HepG2 (cell line): Measurements from ENCODE around the gene RNU1-1.
"Not testable (repeated sequence)": the region's sequence is repeated elsewhere in the genome, so short reads cannot be mapped to it uniquely, and the experiment has no call there.

Experiments used
- CTCF ChIP-seq: sonication (generic); formaldehyde crosslinking; IDR thresholded peaks from 2 replicates; pipeline ENCODE4 v1.5.0; 2020; ENCODE audit warnings: mild to moderate bottlenecking, missing genetic modification reagents, moderate library complexity
- EZH2 ChIP-seq: conservative IDR thresholded peaks from 2 replicates; pipeline ENCODE4 v1.6.1; 2012; ENCODE audit warnings: mild to moderate bottlenecking, low read depth, low read length, moderate library complexity
- KMT2B ChIP-seq: IDR thresholded peaks from 2 replicates; pipeline ENCODE4 v1.6.1; 2016; ENCODE audit warnings: missing genetic modification reagents, missing compliant biosample characterization
- PHF21A ChIP-seq: sonication (generic); formaldehyde crosslinking; IDR thresholded peaks from 2 replicates; pipeline ENCODE4 v1.5.0; 2020; ENCODE audit warnings: mild to moderate bottlenecking, missing genetic modification reagents
- ZC3H4 ChIP-seq: sonication (generic); formaldehyde crosslinking; IDR thresholded peaks from 2 replicates; pipeline ENCODE4 v1.4.0; 2020; ENCODE audit warnings: missing genetic modification reagents, borderline replicate concordance
- ZNF670 ChIP-seq: sonication (generic); formaldehyde crosslinking; IDR thresholded peaks from 2 replicates; pipeline ENCODE4 v1.8.0; 2022; ENCODE audit warnings: mild to moderate bottlenecking, missing genetic modification reagents, borderline replicate concordance

- not testable (repeated sequence) for TF ChIP-seq ZC3H4 (CRISPR knock-in tag); PHF21A (CRISPR knock-in tag); KMT2B (CRISPR knock-in tag); CTCF (CRISPR knock-in tag); EZH2; ZNF670 (CRISPR knock-in tag)
Measured at GRCh38 chr1:16537528-16537927, 23.4 kb upstream of the RNU1-1 start.
